PFSK-1 (cell line): ENCODE data around the gene MTMR10.

Experiments
- FOXP2 ChIP-seq: optimal IDR thresholded peaks from 2 replicates; pipeline ENCODE3; 2011; ENCODE audit warnings: borderline replicate concordance, control low read depth, inconsistent platforms; ENCODE audit not compliant: insufficient read depth; ENCODE audit errors: extremely low read length, extremely low read depth
- POLR2AphosphoS5 ChIP-seq: IDR thresholded peaks from 2 replicates; pipeline ENCODE4 v1.6.1; 2012; ENCODE audit warnings: low read depth, mild to moderate bottlenecking, control low read depth, low read length, moderate library complexity
- REST ChIP-seq, 2 experiments: IDR thresholded peaks; 2 replicates each; pipeline versions ENCODE4 v1.6.1 to v1.8.0; 2011 to 2012; ENCODE audit warnings: low read depth in 2 of 2, low read length in 2 of 2, control low read depth in 1 of 2, inconsistent platforms in 1 of 2, mild to moderate bottlenecking in 1 of 2, moderate library complexity in 1 of 2; ENCODE audit not compliant: insufficient read depth in 1 of 2
- SIN3A ChIP-seq: IDR thresholded peaks from 2 replicates; pipeline ENCODE4 v1.6.1; 2012; ENCODE audit warnings: mild to moderate bottlenecking, low read length, moderate library complexity, borderline replicate concordance; ENCODE audit not compliant: insufficient read depth
- TAF1 ChIP-seq: IDR thresholded peaks from 2 replicates; pipeline ENCODE4 v1.6.1; 2012; ENCODE audit warnings: low read length, control low read depth, borderline replicate concordance; ENCODE audit not compliant: insufficient read depth

Gene MTMR10

GRCh38 chr15:30919877-30920550 lies 71.4 kb downstream of the MTMR10 start:
- TF ChIP-seq TAF1 (no peak), REST (IDR thresholded peaks at IDR 0.05; ENCODE audit: insufficient read depth in 1 of 2, low read depth in 2 of 2, low read length in 2 of 2) (no peak), POLR2AphosphoS5 (no peak), SIN3A (no peak)

- TF ChIP-seq TAF1 (no peak), REST (IDR thresholded peaks at IDR 0.05; ENCODE audit: insufficient read depth in 1 of 2, low read depth in 2 of 2, low read length in 2 of 2) (no peak), SIN3A (no peak), POLR2AphosphoS5 (no peak), FOXP2 (no peak)
Observed at GRCh38 chr15:30918366-30918765, 73.1 kb downstream of the MTMR10 start.

- TF ChIP-seq SIN3A, result no peak
- no peak for TF ChIP-seq FOXP2
- no peak for TF ChIP-seq REST (IDR thresholded peaks at IDR 0.05; ENCODE audit: insufficient read depth in 1 of 2, low read depth in 2 of 2, low read length in 2 of 2)
- no peak for TF ChIP-seq TAF1
- no peak for TF ChIP-seq POLR2AphosphoS5
Observed at GRCh38 chr15:30917675-30918074, 73.8 kb downstream of the MTMR10 start.

- no peak for TF ChIP-seq TAF1
- TF ChIP-seq FOXP2, result no peak
Observed at GRCh38 chr15:30917013-30917412, 74.4 kb downstream of the MTMR10 start.

GRCh38 chr15:30913761-30914160 lies 77.7 kb downstream of the MTMR10 start:
- TF ChIP-seq SIN3A (no peak), TAF1 (no peak)

- TF ChIP-seq FOXP2, result no peak
- TF ChIP-seq SIN3A, result no peak
- no peak for TF ChIP-seq REST (IDR thresholded peaks at IDR 0.05; ENCODE audit: insufficient read depth in 1 of 2, low read depth in 2 of 2, low read length in 2 of 2)
- TF ChIP-seq POLR2AphosphoS5, result no peak
- no peak for TF ChIP-seq TAF1
Observed at GRCh38 chr15:30906366-30906765, 85.1 kb downstream of the MTMR10 start.
